SK-N-SH treated with all-trans-retinoic acid at 6 μM for 48 hours (cell line): ENCODE results near the gene PSD2.

Source experiments
- GLIS3 ChIP-seq: fragments of 250-450 bp; sonication (Bioruptor Pico); IDR thresholded peaks from 2 replicates; pipeline ENCODE4 v1.5.0; 2020; ENCODE audit warnings: mild to moderate bottlenecking, moderate library complexity
- ISL1 ChIP-seq: fragments of 250-450 bp; sonication (Bioruptor Pico); IDR thresholded peaks from 2 replicates; pipeline ENCODE4 v2.1.2; 2022; ENCODE audit warnings: mild to moderate bottlenecking, moderate library complexity
- OSR1 ChIP-seq: fragments of 250-450 bp; sonication (Bioruptor Pico); IDR thresholded peaks from 2 replicates; pipeline ENCODE4 v1.8.0; 2022; ENCODE audit warnings: moderate library complexity, mild to moderate bottlenecking, inconsistent platforms
- ZC3H10 ChIP-seq: fragments of 250-450 bp; sonication (Bioruptor Pico); IDR thresholded peaks from 2 replicates; pipeline ENCODE4 v1.5.1; 2021; ENCODE audit warnings: mild to moderate bottlenecking, moderate library complexity
- ZFP30 ChIP-seq: fragments of 450-650 bp; formaldehyde crosslinking; IDR thresholded peaks from 2 replicates; pipeline ENCODE4 v1.5.0; 2022; ENCODE audit warnings: mild to moderate bottlenecking, moderate library complexity
- TF ChIP-seq, protein P1 (sequence below): fragments of 250-450 bp; sonication (Bioruptor Pico); IDR thresholded peaks from 2 replicates; pipeline ENCODE4 v1.5.1; 2020; ENCODE audit warnings: low read depth, mild to moderate bottlenecking, moderate library complexity
- TF ChIP-seq, protein P2 (sequence below): fragments of 250-450 bp; sonication (Bioruptor Pico); IDR thresholded peaks from 2 replicates; pipeline ENCODE4 v1.5.0; 2020; ENCODE audit warnings: mild to moderate bottlenecking, moderate library complexity
- TF ChIP-seq, protein P3 (sequence below): fragments of 250-450 bp; sonication (Bioruptor Pico); IDR thresholded peaks from 2 replicates; pipeline ENCODE4 v1.8.0; 2020; ENCODE audit warnings: mild to moderate bottlenecking, moderate library complexity, borderline replicate concordance

DNA sequence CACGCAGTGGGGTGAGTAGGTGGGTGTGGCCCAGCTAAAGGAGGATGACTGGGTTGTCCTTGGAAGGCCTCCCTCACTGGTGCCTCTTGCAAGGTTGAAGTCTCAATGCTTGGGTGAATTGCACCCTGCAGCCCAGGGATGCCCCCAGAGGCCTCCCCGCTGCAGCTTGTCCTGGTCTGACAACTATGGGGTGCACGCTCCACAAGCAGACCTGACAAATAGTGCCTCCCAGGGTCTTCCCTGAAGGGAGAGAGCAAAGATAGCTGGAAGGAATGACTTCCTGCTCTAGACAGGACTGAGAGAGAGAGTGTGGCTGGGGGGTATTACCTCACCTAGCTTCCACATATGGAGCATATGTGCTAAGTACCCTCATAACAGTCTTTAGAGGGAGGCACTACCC, 1.7 kb downstream of the PSD2 start:
- TF ChIP-seq ISL1 (CRISPR knock-in tag) (no peak), ZC3H10 (CRISPR knock-in tag) (no peak), ZFP30 (CRISPR knock-in tag) (no peak), GLIS3 (CRISPR knock-in tag) (no peak), OSR1 (CRISPR knock-in tag) (no peak)
- TF ChIP-seq, protein P1, sequence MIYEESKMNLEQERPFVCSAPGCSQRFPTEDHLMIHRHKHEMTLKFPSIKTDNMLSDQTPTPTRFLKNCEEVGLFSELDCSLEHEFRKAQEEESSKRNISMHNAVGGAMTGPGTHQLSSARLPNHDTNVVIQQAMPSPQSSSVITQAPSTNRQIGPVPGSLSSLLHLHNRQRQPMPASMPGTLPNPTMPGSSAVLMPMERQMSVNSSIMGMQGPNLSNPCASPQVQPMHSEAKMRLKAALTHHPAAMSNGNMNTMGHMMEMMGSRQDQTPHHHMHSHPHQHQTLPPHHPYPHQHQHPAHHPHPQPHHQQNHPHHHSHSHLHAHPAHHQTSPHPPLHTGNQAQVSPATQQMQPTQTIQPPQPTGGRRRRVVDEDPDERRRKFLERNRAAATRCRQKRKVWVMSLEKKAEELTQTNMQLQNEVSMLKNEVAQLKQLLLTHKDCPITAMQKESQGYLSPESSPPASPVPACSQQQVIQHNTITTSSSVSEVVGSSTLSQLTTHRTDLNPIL (CRISPR knock-in tag), result no peak
- TF ChIP-seq, protein P2, sequence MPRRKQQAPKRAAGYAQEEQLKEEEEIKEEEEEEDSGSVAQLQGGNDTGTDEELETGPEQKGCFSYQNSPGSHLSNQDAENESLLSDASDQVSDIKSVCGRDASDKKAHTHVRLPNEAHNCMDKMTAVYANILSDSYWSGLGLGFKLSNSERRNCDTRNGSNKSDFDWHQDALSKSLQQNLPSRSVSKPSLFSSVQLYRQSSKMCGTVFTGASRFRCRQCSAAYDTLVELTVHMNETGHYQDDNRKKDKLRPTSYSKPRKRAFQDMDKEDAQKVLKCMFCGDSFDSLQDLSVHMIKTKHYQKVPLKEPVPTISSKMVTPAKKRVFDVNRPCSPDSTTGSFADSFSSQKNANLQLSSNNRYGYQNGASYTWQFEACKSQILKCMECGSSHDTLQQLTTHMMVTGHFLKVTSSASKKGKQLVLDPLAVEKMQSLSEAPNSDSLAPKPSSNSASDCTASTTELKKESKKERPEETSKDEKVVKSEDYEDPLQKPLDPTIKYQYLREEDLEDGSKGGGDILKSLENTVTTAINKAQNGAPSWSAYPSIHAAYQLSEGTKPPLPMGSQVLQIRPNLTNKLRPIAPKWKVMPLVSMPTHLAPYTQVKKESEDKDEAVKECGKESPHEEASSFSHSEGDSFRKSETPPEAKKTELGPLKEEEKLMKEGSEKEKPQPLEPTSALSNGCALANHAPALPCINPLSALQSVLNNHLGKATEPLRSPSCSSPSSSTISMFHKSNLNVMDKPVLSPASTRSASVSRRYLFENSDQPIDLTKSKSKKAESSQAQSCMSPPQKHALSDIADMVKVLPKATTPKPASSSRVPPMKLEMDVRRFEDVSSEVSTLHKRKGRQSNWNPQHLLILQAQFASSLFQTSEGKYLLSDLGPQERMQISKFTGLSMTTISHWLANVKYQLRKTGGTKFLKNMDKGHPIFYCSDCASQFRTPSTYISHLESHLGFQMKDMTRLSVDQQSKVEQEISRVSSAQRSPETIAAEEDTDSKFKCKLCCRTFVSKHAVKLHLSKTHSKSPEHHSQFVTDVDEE (CRISPR knock-in tag), result no peak
- TF ChIP-seq, protein P3, sequence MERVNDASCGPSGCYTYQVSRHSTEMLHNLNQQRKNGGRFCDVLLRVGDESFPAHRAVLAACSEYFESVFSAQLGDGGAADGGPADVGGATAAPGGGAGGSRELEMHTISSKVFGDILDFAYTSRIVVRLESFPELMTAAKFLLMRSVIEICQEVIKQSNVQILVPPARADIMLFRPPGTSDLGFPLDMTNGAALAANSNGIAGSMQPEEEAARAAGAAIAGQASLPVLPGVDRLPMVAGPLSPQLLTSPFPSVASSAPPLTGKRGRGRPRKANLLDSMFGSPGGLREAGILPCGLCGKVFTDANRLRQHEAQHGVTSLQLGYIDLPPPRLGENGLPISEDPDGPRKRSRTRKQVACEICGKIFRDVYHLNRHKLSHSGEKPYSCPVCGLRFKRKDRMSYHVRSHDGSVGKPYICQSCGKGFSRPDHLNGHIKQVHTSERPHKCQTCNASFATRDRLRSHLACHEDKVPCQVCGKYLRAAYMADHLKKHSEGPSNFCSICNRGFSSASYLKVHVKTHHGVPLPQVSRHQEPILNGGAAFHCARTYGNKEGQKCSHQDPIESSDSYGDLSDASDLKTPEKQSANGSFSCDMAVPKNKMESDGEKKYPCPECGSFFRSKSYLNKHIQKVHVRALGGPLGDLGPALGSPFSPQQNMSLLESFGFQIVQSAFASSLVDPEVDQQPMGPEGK (CRISPR knock-in tag), result no peak
